Glomerular endothelial cell (primary cell): ENCODE data around the gene GPR27. TPM values are rescaled to one million over a fixed set of nuclear protein-coding genes. Genes with fewer than 3 reads are reported as not detected.

Source experiments
- DNase-seq: peaks from one replicate; pipeline ENCODE4 v3.0.0-alpha.2; 2011; ENCODE audit warnings: low read depth, low spot score; ENCODE audit errors: extremely low read depth
- total RNA-seq: library from RNA; depleted of rRNA; stranded (reverse); fragments of >200 nt; gene quantifications from 2 replicates; pipeline ENCODE4 v1.2.3, GENCODE V29; 2015

GPR27 gene
- total RNA-seq, 1 donor from 2014 or later, result not detected

GRCh38 chr3:71728632-71729342 is 24.9 kb upstream of the GPR27 start:
- DNase-seq, result no peak

GRCh38 chr3:71732637-71733036 is 21.0 kb upstream of the GPR27 start:
- DNase-seq, result no peak

GRCh38 chr3:71733319-71733718 is 20.3 kb upstream of the GPR27 start:
- no peak for DNase-seq

- no peak for DNase-seq
These were observed 18.8 kb upstream of the GPR27 start for GRCh38 chr3:71734881-71735280.

- no peak for DNase-seq
These were observed 11.0 kb upstream of the GPR27 start for GRCh38 chr3:71742621-71743020.

GRCh38 chr3:71744738-71745137 is 8.9 kb upstream of the GPR27 start:
- DNase-seq, result no peak

GRCh38 chr3:71751602-71752001 is 2.1 kb upstream of the GPR27 start:
- no peak for DNase-seq

- no peak for DNase-seq
These were observed 589 bp upstream of the GPR27 start for GRCh38 chr3:71752831-71753700.

- DNase-seq, result no peak
These were observed 1.1 kb downstream of the GPR27 start for GRCh38 chr3:71754610-71755253.

DNA sequence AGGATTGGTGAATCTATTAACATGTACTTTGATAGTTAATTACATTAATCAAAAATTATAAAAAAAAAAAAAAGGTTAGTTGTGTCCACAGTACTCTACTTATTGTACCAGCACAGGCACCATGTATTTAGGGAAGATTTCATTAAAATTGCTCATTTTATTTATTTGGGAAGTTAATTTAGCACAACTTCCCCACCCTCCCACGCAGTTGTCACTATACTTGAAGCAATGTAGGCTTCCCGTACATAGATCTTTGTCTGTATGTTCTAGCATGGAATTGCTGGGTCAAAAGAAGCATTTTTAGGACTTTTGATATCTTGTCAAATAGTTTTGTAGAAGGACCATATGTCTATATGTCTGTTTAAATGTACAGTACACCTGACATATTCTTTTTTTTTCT is 4.4 kb downstream of the GPR27 start:
- DNase-seq, result no peak

DNA sequence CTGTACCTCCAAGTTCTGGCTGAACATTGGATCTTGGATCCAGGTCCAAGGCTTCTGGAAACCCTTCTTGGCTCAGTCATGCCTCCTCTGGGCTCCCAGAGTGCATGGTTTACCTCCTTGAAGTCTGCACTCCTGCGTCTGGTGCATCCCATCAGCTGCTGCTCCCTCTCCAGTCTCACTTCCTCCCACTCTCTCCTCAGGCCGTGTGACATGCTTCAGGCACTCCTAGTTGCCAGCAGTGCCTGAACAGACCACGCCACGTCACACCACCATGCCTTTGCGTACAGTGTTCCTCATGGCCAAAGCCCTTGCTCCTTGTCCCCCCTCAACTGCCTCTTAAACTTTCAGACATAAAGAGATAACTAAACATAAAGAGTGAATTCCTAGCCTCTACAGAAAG is 5.7 kb downstream of the GPR27 start:
- no peak for DNase-seq

GRCh38 chr3:71760140-71760539 is 6.5 kb downstream of the GPR27 start:
- DNase-seq, result no peak

DNA sequence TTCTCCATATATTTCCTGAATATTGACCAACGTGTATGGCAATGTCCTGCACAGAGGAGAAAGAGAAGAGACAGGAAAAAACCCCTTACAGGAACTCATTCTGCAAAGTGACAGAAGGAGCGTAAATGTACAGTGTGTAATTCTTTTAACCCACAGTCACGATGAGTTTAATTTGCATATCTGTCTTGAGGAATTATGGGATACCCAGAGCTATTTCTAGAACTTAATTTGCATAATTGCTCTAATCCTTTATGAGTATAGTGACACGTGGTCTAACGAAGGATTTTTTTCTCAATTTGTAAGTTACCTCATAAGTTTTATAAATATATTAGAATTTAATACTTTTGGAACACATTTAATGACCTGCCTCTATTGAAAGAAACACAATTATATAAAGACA is 9.8 kb downstream of the GPR27 start:
- DNase-seq, result no peak

DNA sequence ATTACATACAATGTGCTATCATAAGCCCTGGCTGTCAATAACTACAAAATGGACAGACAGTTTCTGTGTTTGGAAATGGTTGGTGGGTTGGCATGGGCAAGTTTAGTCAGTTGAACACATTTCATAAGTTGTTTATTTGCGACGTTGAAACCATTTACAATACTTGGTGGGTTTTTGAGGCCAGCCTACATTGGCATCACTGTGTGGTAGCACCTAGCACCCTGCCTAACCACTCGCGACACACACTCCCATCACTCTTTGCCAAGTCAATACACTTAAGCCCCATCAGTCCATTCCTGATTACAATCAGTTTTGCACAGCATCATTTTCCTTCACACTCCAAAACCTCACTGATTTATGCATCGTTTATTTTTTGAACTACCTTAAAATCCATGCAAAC is 17.5 kb downstream of the GPR27 start:
- DNase-seq, result no peak

DNA sequence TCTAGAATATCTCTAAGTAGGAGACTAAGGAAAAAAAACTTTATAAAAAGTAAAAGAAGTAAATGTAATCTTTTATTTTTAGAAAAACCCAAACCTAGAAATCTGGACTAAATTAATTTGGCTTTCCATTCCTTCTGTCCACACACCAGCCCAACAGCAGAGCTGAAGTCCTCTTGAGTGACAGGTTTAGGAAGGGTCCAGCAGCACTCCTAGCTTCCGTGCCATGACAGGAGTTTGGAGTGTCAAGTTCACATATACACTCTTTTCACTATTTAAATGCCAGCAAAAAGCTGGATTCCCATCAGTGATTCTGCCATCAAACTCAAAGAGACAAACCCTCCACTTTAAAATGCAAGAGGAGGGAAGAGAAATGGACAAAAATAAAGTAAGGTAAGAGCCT is 18.2 kb downstream of the GPR27 start:
- no peak for DNase-seq

- DNase-seq, result no peak
These were observed 22.9 kb downstream of the GPR27 start for GRCh38 chr3:71776538-71776937.

GRCh38 chr3:71778353-71778752 is 24.7 kb downstream of the GPR27 start:
- no peak for DNase-seq

DNA sequence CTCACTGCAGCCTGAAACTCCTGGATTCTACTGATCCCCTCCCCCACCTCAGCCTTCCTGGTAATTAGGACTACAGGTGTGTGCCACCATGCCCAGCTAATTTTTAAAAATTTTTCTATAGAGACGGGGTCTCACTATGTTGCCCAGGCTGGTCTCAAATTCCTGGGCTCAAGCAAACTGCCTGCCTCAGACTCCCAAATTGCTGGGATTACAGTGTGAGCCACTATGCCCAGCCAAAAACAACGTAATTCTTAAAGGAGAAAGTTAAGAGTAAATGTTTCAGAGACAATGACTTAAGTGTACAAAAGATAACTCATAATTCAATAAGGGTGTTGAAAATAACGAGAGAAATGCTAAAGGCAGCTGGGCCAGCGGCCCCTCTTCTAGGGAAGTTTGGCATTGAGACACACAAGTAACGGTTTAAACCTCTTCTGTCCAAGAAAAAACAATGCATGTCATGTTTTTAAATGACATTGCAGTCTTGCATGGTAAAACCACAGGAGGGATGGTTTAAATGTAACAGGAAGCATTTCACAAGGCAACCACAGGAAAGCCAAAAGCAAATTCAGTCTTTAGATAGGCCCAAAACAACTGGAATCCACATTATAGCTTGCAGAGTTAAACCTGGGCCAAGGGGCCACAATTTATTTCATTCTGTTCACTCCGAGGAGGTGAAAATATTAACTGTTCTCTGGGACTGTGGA is 26.2 kb downstream of the GPR27 start:
- no peak for DNase-seq

DNA sequence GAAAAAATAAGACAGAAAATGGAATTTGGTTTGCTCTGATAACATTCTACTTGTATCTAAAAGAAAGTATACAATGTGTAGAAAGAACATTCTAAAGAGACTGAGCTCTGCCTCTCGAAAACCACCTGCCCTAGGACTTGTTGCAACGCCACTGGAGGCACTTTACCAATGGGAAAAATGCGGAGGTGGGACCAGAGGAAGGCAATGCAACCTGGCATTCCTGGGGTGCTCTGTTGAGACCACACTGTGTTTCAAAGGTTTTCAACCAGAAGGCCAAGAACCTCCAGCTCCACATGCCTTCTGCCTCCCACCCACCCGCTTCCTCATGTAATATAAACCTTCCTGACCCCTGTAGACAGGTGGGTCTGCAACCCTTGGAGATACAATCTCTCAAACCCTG is 26.8 kb downstream of the GPR27 start:
- no peak for DNase-seq

DNA sequence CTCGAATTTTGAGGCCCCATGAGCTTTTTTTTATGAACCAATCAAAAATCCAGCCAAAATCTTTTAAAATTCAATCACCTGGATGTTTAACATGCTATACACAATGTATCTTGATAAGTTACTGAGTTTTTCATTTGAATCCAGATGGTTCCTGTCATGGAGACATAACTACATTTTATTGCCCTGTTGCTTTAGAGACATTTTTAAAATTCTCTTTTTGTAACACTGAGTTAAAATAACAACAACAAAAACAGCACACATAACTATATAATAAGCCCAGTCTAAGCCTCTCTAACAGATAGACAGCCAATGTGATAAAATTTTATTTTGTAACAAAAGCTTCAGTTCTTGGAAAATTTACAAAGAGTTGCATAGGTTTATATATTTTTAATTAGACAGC is 29.5 kb downstream of the GPR27 start:
- no peak for DNase-seq
